K562 (cell line): ENCODE measurements around the gene ABCA3. TPM values are rescaled to one million over a fixed set of nuclear protein-coding genes. Genes with fewer than 3 reads are reported as not detected.
A peak's percentile ranks its signal among the peaks of the same experiment; 100 is the strongest.

ENCODE experiments used
- BMI1 ChIP-seq: fragments of 150-350 bp; IDR thresholded peaks from 2 replicates; pipeline ENCODE4 v1.6.1; 2014; ENCODE audit warnings: low read length
- BRF1 ChIP-seq: IDR thresholded peaks from 3 replicates; pipeline ENCODE4 v1.6.1; 2011; ENCODE audit warnings: borderline replicate concordance, mild to moderate bottlenecking; ENCODE audit not compliant: insufficient read length; ENCODE audit errors: extremely low read depth
- DACH1 ChIP-seq: fragments of 450-650 bp; IDR thresholded peaks from 2 replicates; pipeline ENCODE4 v1.6.1; 2018; ENCODE audit not compliant: partially characterized antibody
- EGR1 ChIP-seq: fragments of 450-650 bp; conservative IDR thresholded peaks from 2 replicates; pipeline ENCODE4 v1.6.1; 2017; ENCODE audit warnings: mild to moderate bottlenecking
- HEY1 ChIP-seq: fragments of 250-450 bp; sonication (Bioruptor Pico); IDR thresholded peaks from 2 replicates; pipeline ENCODE4 v1.5.0; 2020; ENCODE audit warnings: mild to moderate bottlenecking, moderate library complexity, borderline replicate concordance
- NFIX ChIP-seq: fragments of 250-450 bp; sonication (Bioruptor Pico); IDR thresholded peaks from 2 replicates; pipeline ENCODE4 v1.4.0; 2020; ENCODE audit warnings: low read depth, mild to moderate bottlenecking, moderate library complexity
- PURB ChIP-seq: sonication (generic); formaldehyde crosslinking; IDR thresholded peaks from 2 replicates; pipeline ENCODE4 v1.9.0; 2021; ENCODE audit warnings: low read depth, mild to moderate bottlenecking, missing genetic modification reagents
- SAFB2 ChIP-seq: fragments of 200-400 bp; formaldehyde crosslinking; IDR thresholded peaks from 2 replicates; pipeline ENCODE4 v1.6.1; 2018; ENCODE audit warnings: borderline replicate concordance, low read length, low read depth, moderate library complexity; ENCODE audit not compliant: severe bottlenecking
- SLC30A9 ChIP-seq: fragments of 250-450 bp; sonication (Bioruptor Pico); IDR thresholded peaks from 2 replicates; pipeline ENCODE4 v1.8.0; 2022; ENCODE audit warnings: mild to moderate bottlenecking, moderate library complexity
- SRSF7 ChIP-seq: fragments of 200-400 bp; formaldehyde crosslinking; optimal IDR thresholded peaks from 2 replicates; pipeline ENCODE3; 2017; ENCODE audit warnings: mild to moderate bottlenecking, low read depth, low read length
- STAG1 ChIP-seq: sonication (generic); formaldehyde crosslinking; IDR thresholded peaks from 2 replicates; pipeline ENCODE4 v1.5.0; 2020; ENCODE audit warnings: missing genetic modification reagents, borderline replicate concordance
- TBP ChIP-seq: optimal IDR thresholded peaks from 2 replicates; pipeline ENCODE3; 2011; ENCODE audit warnings: low read depth, low read length, improper control_type of control experiment
- VEZF1 ChIP-seq: fragments of 200-800 bp; sonication (Bioruptor generic); IDR thresholded peaks from 2 replicates; pipeline ENCODE4 v1.6.1; 2017; ENCODE audit warnings: missing genetic modification characterization, missing compliant biosample characterization
- ZNF232 ChIP-seq: sonication (generic); formaldehyde crosslinking; IDR thresholded peaks from 2 replicates; pipeline ENCODE4 v1.8.0; 2022; ENCODE audit warnings: mild to moderate bottlenecking, missing genetic modification reagents
- polyA plus RNA-seq, 8 experiments: library from polyadenylated mRNA; depleted of rRNA in 4 of 8; stranded (reverse) in 5 of 8; unstranded in 3 of 8; fragments of >200 nt; fragmentation: Nextera tagmentation in 2 of 8; fragmentation: Illumina TruSeq in 1 of 8; extraction: Ambion mirVana in 2 of 8; extraction: Trizol in 1 of 8; gene quantifications; 2 replicates each; pipeline versions ENCODE4 v1.2.1 to v1.2.3, GENCODE V29; 2011 to 2014; ENCODE audit warnings: inconsistent platforms in 1 of 8, missing spikeins in 1 of 8
- total RNA-seq, 7 experiments: library from RNA; depleted of rRNA in 6 of 7; stranded (reverse); fragments of >200 nt in 6 of 7; fragmentation: Illumina TruSeq in 2 of 7; extraction: Trizol in 2 of 7; gene quantifications; 2 replicates each; pipeline versions ENCODE4 v1.2.1 to v1.2.3, GENCODE V29; 2011 to 2021; ENCODE audit warnings: low replicate concordance in 1 of 7
- TF ChIP-seq, protein P1 (sequence below), 2 experiments: fragments of 450-650 bp; formaldehyde crosslinking in 1 of 2; IDR thresholded peaks; 2 replicates each; pipeline versions ENCODE4 v1.4.0 to v1.6.1; 2014 to 2020; ENCODE audit warnings: mild to moderate bottlenecking in 2 of 2, borderline replicate concordance in 1 of 2, low read depth in 1 of 2
- TF ChIP-seq, protein P2 (sequence below): sonication (generic); formaldehyde crosslinking; IDR thresholded peaks from 2 replicates; pipeline ENCODE4 v1.8.0; 2022; ENCODE audit warnings: mild to moderate bottlenecking, missing genetic modification reagents

The ABCA3 gene
- total and polyA plus RNA-seq, 9 of the 15 experiments (the other 6 are each of a cell fraction or from before 2014, with no cell fraction given): 0.66 to 23.7 (median 6.9) TPM

- TF ChIP-seq NFIX (CRISPR knock-in tag): 0 out of 2 replicates have a peak, but pooled peaks have one; percentile 21
- TF ChIP-seq BRF1: no peak
- TF ChIP-seq ZNF232 (CRISPR knock-in tag): no peak
- no peak for TF ChIP-seq PURB (CRISPR knock-in tag)
- TF ChIP-seq SRSF7: no peak
- TF ChIP-seq, protein P1, sequence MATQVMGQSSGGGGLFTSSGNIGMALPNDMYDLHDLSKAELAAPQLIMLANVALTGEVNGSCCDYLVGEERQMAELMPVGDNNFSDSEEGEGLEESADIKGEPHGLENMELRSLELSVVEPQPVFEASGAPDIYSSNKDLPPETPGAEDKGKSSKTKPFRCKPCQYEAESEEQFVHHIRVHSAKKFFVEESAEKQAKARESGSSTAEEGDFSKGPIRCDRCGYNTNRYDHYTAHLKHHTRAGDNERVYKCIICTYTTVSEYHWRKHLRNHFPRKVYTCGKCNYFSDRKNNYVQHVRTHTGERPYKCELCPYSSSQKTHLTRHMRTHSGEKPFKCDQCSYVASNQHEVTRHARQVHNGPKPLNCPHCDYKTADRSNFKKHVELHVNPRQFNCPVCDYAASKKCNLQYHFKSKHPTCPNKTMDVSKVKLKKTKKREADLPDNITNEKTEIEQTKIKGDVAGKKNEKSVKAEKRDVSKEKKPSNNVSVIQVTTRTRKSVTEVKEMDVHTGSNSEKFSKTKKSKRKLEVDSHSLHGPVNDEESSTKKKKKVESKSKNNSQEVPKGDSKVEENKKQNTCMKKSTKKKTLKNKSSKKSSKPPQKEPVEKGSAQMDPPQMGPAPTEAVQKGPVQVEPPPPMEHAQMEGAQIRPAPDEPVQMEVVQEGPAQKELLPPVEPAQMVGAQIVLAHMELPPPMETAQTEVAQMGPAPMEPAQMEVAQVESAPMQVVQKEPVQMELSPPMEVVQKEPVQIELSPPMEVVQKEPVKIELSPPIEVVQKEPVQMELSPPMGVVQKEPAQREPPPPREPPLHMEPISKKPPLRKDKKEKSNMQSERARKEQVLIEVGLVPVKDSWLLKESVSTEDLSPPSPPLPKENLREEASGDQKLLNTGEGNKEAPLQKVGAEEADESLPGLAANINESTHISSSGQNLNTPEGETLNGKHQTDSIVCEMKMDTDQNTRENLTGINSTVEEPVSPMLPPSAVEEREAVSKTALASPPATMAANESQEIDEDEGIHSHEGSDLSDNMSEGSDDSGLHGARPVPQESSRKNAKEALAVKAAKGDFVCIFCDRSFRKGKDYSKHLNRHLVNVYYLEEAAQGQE (IDR thresholded peaks at IDR 0.05; ENCODE audit: borderline replicate concordance): peak; percentile 97
- TF ChIP-seq, protein P1 (CRISPR knock-in tag; IDR thresholded peaks at IDR 0.05; ENCODE audit: low read depth): no peak
- TF ChIP-seq, protein P2, sequence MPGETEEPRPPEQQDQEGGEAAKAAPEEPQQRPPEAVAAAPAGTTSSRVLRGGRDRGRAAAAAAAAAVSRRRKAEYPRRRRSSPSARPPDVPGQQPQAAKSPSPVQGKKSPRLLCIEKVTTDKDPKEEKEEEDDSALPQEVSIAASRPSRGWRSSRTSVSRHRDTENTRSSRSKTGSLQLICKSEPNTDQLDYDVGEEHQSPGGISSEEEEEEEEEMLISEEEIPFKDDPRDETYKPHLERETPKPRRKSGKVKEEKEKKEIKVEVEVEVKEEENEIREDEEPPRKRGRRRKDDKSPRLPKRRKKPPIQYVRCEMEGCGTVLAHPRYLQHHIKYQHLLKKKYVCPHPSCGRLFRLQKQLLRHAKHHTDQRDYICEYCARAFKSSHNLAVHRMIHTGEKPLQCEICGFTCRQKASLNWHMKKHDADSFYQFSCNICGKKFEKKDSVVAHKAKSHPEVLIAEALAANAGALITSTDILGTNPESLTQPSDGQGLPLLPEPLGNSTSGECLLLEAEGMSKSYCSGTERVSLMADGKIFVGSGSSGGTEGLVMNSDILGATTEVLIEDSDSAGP (CRISPR knock-in tag): 0 out of 2 replicates have a peak, but pooled peaks have one; percentile 34
- peak; percentile 95 for TF ChIP-seq TBP
- TF ChIP-seq EGR1: peak; percentile 76
- TF ChIP-seq SLC30A9 (CRISPR knock-in tag): no peak
- peak; percentile 96 for TF ChIP-seq VEZF1
- no peak for TF ChIP-seq HEY1 (CRISPR knock-in tag)
- TF ChIP-seq STAG1 (CRISPR knock-in tag): 0 out of 2 replicates have a peak, but pooled peaks have one; percentile 2
- no peak for TF ChIP-seq BMI1
- TF ChIP-seq SAFB2: no peak
- no peak for TF ChIP-seq DACH1
Measured at GRCh38 chr16:2251296-2252111, 89.0 kb downstream of the ABCA3 start, which contains the start of gene ECI1 (continued).
